Neural cell (in vitro differentiated cells): ENCODE data around the gene ERC2. TPM values are rescaled to one million over a fixed set of nuclear protein-coding genes. Genes with fewer than 3 reads are reported as not detected.

ENCODE experiments used
- H2AFZ ChIP-seq: fragments of 200-600, 300-800 bp; sonication (generic), shearing (Covaris generic); 2 replicates; pipeline ENCODE4 v1.6.0; 2014; ENCODE audit warnings: low read depth, mild to moderate bottlenecking, antibody characterized with exemption, low read length, moderate library complexity
- H3F3A ChIP-seq: fragments of 200-600 bp; shearing (Covaris generic); 2 replicates; pipeline ENCODE4 v1.6.1; 2016; ENCODE audit warnings: mild to moderate bottlenecking, moderate library complexity, mixed read lengths, antibody characterized with exemption, low read length; ENCODE audit not compliant: insufficient read depth, poor library complexity, severe bottlenecking
- H3K27ac ChIP-seq: fragments of 200-600, 300-800 bp; sonication (generic), shearing (Covaris generic); 2 replicates; pipeline ENCODE4 v1.5.1; 2014; ENCODE audit warnings: mild to moderate bottlenecking, low read length, moderate library complexity
- H3K27me3 ChIP-seq: fragments of 300-800, 200-600 bp; sonication (generic), shearing (Covaris generic); 2 replicates; pipeline ENCODE4 v1.6.0; 2014; ENCODE audit warnings: mild to moderate bottlenecking, low read depth, low read length, moderate library complexity; ENCODE audit not compliant: insufficient read depth
- H3K36me3 ChIP-seq: fragments of 300-800, 200-600 bp; sonication (generic), shearing (Covaris generic); 2 replicates; pipeline ENCODE4 v1.5.1; 2014; ENCODE audit warnings: mild to moderate bottlenecking, antibody characterized with exemption, low read length, moderate library complexity; ENCODE audit not compliant: insufficient read depth
- H3K4me2 ChIP-seq: fragments of 300-800, 200-600 bp; sonication (generic), shearing (Covaris generic); 2 replicates; pipeline ENCODE4 v1.6.0; 2014; ENCODE audit warnings: mild to moderate bottlenecking, low read length
- H3K4me3 ChIP-seq: fragments of 300-800, 200-600 bp; sonication (generic), shearing (Covaris generic); 2 replicates; pipeline ENCODE4 v1.5.1; 2014; ENCODE audit warnings: mild to moderate bottlenecking, low read length, moderate library complexity
- H3K79me2 ChIP-seq: fragments of 200-600 bp; shearing (Covaris generic); replicated peaks from 2 replicates; pipeline ENCODE4 v1.6.0; 2014; ENCODE audit warnings: mild to moderate bottlenecking, low read length, moderate library complexity; ENCODE audit not compliant: insufficient read depth
- H3K9ac ChIP-seq: fragments of 300-800, 200-600 bp; sonication (generic), shearing (Covaris generic); 2 replicates; pipeline ENCODE4 v1.6.1; 2016; ENCODE audit warnings: mild to moderate bottlenecking, low read length, mixed read lengths
- H3K9me2 ChIP-seq: fragments of 200-600 bp; shearing (Covaris generic); 2 replicates; pipeline ENCODE4 v1.6.1; 2016; ENCODE audit warnings: mild to moderate bottlenecking, low read length, mixed read lengths; ENCODE audit not compliant: insufficient read depth
- H3K9me3 ChIP-seq: fragments of 200-600, 300-800 bp; sonication (generic), shearing (Covaris generic); 2 replicates; pipeline ENCODE4 v1.6.1; 2016; ENCODE audit warnings: mild to moderate bottlenecking, mixed run types, low read length, moderate library complexity, mixed read lengths
- H4K20me1 ChIP-seq: fragments of 200-600 bp; shearing (Covaris generic); 2 replicates; pipeline ENCODE4 v1.6.1; 2016; ENCODE audit warnings: mild to moderate bottlenecking, mixed run types; ENCODE audit not compliant: insufficient read depth
- EP300 ChIP-seq: fragments of 450-650 bp; conservative IDR thresholded peaks from 2 replicates; pipeline ENCODE4 v1.6.1; 2014; ENCODE audit warnings: antibody characterized with exemption, mild to moderate bottlenecking, moderate library complexity; ENCODE audit not compliant: poor library complexity, severe bottlenecking
- EZH2 ChIP-seq: fragments of 200-600, 300-800 bp; shearing (Covaris generic), sonication (generic); IDR thresholded peaks from 2 replicates; pipeline ENCODE4 v1.6.1; 2014; ENCODE audit warnings: antibody characterized with exemption, low read length, borderline replicate concordance, mild to moderate bottlenecking; ENCODE audit not compliant: insufficient read depth, poor library complexity, severe bottlenecking
- MXI1 ChIP-seq: fragments of 450-650 bp; conservative IDR thresholded peaks from 2 replicates; pipeline ENCODE4 v1.6.1; 2014; ENCODE audit warnings: antibody characterized with exemption, mild to moderate bottlenecking; ENCODE audit not compliant: poor library complexity, severe bottlenecking
- POLR2AphosphoS5 ChIP-seq: IDR thresholded peaks from 2 replicates; pipeline ENCODE4 v1.6.1; 2012
- RAD21 ChIP-seq: fragments of 450-650 bp; conservative IDR thresholded peaks from 2 replicates; pipeline ENCODE4 v1.6.1; 2014; ENCODE audit warnings: antibody characterized with exemption, mild to moderate bottlenecking, moderate library complexity
- SMC3 ChIP-seq: fragments of 450-650 bp; conservative IDR thresholded peaks from 2 replicates; pipeline ENCODE4 v1.6.1; 2014; ENCODE audit warnings: antibody characterized with exemption, mild to moderate bottlenecking, moderate library complexity; ENCODE audit not compliant: poor library complexity
- TAF1 ChIP-seq: IDR thresholded peaks from 2 replicates; pipeline ENCODE4 v1.6.1; 2012; ENCODE audit warnings: low read depth
- polyA plus RNA-seq: library from polyadenylated mRNA; depleted of rRNA; stranded (reverse); fragments of >200 nt; gene quantifications from 2 replicates; pipeline ENCODE4 v1.2.3, GENCODE V29; 2014
- TF ChIP-seq, protein P1 (sequence below): IDR thresholded peaks from 2 replicates; pipeline ENCODE4 v1.6.1; 2012; ENCODE audit warnings: borderline replicate concordance
- TF ChIP-seq, protein P2 (sequence below): fragments of 450-650 bp; IDR thresholded peaks from 2 replicates; pipeline ENCODE4 v1.5.1; 2014; ENCODE audit warnings: antibody characterized with exemption, mild to moderate bottlenecking, moderate library complexity; ENCODE audit not compliant: poor library complexity, severe bottlenecking

Gene ERC2
- polyA plus RNA-seq, 1 donor from 2014 or later: 60.4 TPM

- H3F3A ChIP-seq: no peaks in the 10 kb centered on the region
- no peaks in the 10 kb centered on the region for H3K9me2 ChIP-seq
- TF ChIP-seq SMC3 (no peak), TAF1 (no peak), EZH2 (no peak), EP300 (no peak), MXI1 (no peak), RAD21 (no peak), POLR2AphosphoS5 (no peak)
- TF ChIP-seq, protein P1, sequence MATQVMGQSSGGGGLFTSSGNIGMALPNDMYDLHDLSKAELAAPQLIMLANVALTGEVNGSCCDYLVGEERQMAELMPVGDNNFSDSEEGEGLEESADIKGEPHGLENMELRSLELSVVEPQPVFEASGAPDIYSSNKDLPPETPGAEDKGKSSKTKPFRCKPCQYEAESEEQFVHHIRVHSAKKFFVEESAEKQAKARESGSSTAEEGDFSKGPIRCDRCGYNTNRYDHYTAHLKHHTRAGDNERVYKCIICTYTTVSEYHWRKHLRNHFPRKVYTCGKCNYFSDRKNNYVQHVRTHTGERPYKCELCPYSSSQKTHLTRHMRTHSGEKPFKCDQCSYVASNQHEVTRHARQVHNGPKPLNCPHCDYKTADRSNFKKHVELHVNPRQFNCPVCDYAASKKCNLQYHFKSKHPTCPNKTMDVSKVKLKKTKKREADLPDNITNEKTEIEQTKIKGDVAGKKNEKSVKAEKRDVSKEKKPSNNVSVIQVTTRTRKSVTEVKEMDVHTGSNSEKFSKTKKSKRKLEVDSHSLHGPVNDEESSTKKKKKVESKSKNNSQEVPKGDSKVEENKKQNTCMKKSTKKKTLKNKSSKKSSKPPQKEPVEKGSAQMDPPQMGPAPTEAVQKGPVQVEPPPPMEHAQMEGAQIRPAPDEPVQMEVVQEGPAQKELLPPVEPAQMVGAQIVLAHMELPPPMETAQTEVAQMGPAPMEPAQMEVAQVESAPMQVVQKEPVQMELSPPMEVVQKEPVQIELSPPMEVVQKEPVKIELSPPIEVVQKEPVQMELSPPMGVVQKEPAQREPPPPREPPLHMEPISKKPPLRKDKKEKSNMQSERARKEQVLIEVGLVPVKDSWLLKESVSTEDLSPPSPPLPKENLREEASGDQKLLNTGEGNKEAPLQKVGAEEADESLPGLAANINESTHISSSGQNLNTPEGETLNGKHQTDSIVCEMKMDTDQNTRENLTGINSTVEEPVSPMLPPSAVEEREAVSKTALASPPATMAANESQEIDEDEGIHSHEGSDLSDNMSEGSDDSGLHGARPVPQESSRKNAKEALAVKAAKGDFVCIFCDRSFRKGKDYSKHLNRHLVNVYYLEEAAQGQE: no peak
- TF ChIP-seq, protein P2, sequence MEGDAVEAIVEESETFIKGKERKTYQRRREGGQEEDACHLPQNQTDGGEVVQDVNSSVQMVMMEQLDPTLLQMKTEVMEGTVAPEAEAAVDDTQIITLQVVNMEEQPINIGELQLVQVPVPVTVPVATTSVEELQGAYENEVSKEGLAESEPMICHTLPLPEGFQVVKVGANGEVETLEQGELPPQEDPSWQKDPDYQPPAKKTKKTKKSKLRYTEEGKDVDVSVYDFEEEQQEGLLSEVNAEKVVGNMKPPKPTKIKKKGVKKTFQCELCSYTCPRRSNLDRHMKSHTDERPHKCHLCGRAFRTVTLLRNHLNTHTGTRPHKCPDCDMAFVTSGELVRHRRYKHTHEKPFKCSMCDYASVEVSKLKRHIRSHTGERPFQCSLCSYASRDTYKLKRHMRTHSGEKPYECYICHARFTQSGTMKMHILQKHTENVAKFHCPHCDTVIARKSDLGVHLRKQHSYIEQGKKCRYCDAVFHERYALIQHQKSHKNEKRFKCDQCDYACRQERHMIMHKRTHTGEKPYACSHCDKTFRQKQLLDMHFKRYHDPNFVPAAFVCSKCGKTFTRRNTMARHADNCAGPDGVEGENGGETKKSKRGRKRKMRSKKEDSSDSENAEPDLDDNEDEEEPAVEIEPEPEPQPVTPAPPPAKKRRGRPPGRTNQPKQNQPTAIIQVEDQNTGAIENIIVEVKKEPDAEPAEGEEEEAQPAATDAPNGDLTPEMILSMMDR: no peak
- no peak overlapping the region for H3K4me3 ChIP-seq
- H3K9ac ChIP-seq: no peak overlapping the region
- no peak overlapping the region for H2AFZ ChIP-seq
- H4K20me1 ChIP-seq: no peaks in the 10 kb centered on the region
- no peak overlapping the region for H3K4me2 ChIP-seq
- H3K27ac ChIP-seq: no peak overlapping the region
- H3K36me3 ChIP-seq: no peaks in the 10 kb centered on the region
- H3K9me3 ChIP-seq: no peaks in the 10 kb centered on the region
- H3K27me3 ChIP-seq: no peaks in the 10 kb centered on the region
- no peaks in the 10 kb centered on the region for H3K79me2 ChIP-seq
These were observed 675.5 kb downstream of the ERC2 start for GRCh38 chr3:55792742-55793141.

- H3K9me3 ChIP-seq: no peaks in the 10 kb centered on the region
- no peak overlapping the region for H2AFZ ChIP-seq
- no peak for TF ChIP-seq POLR2AphosphoS5
- TF ChIP-seq, protein P2: no peak
- no peak for TF ChIP-seq EZH2
- no peak for TF ChIP-seq TAF1
- no peak for TF ChIP-seq SMC3
- TF ChIP-seq RAD21: no peak
- TF ChIP-seq EP300: no peak
- no peak for TF ChIP-seq MXI1
- TF ChIP-seq, protein P1: no peak
- H3K4me3 ChIP-seq: no peak overlapping the region
- H3K36me3 ChIP-seq: no peaks in the 10 kb centered on the region
- H3K27me3 ChIP-seq: no peaks in the 10 kb centered on the region
- H4K20me1 ChIP-seq: no peaks in the 10 kb centered on the region
- no peak overlapping the region for H3K9ac ChIP-seq
- H3K79me2 ChIP-seq: no peaks in the 10 kb centered on the region
- no peak overlapping the region for H3K27ac ChIP-seq
- H3K9me2 ChIP-seq: no peaks in the 10 kb centered on the region
- H3K4me2 ChIP-seq: no peak overlapping the region
- H3F3A ChIP-seq: no peaks in the 10 kb centered on the region
These were observed 676.3 kb downstream of the ERC2 start for GRCh38 chr3:55792009-55792408.
